Smooth muscle cell (in vitro differentiated cells): ENCODE data around the gene MYO18A. TPM values are rescaled to one million over a fixed set of nuclear protein-coding genes. Genes with fewer than 3 reads are reported as not detected.

ENCODE experiments used
- DNase-seq: peaks from one replicate; lab custom pipeline; 2025; ENCODE audit not compliant: unreplicated experiment; lab: John Stamatoyannopoulos, UW
- H2AFZ ChIP-seq: fragments of 200-600 bp; sonication (generic); 2 replicates; pipeline ENCODE4 v1.6.0; 2016; ENCODE audit warnings: antibody characterized with exemption, low read depth, mild to moderate bottlenecking
- H3F3A ChIP-seq: fragments of 200-600 bp; sonication (generic); 2 replicates; pipeline ENCODE4 v1.6.0; 2017; ENCODE audit warnings: antibody characterized with exemption, low read depth
- H3K27ac ChIP-seq: fragments of 200-600 bp; sonication (generic); 2 replicates; pipeline ENCODE4 v1.5.1; 2016; ENCODE audit warnings: low read depth, mild to moderate bottlenecking
- H3K27me3 ChIP-seq: fragments of 200-600 bp; sonication (generic); 2 replicates; pipeline ENCODE4 v1.6.1; 2016; ENCODE audit warnings: low read depth, mild to moderate bottlenecking
- H3K36me3 ChIP-seq: fragments of 200-600 bp; sonication (generic); 2 replicates; pipeline ENCODE4 v1.5.1; 2016; ENCODE audit warnings: low read depth
- H3K4me1 ChIP-seq: fragments of 200-600 bp; sonication (generic); 2 replicates; pipeline ENCODE4 v1.5.1; 2016; ENCODE audit warnings: low read depth
- H3K4me2 ChIP-seq: fragments of 200-600 bp; sonication (generic); 2 replicates; pipeline ENCODE4 v1.6.0; 2016; ENCODE audit warnings: mild to moderate bottlenecking
- H3K4me3 ChIP-seq: fragments of 200-600 bp; sonication (generic); 2 replicates; pipeline ENCODE4 v1.5.1; 2016; ENCODE audit warnings: mild to moderate bottlenecking
- H3K79me2 ChIP-seq: fragments of 200-600 bp; sonication (generic); 2 replicates; pipeline ENCODE4 v1.6.0; 2016; ENCODE audit warnings: low read depth, mild to moderate bottlenecking
- H3K9ac ChIP-seq: fragments of 200-600 bp; sonication (generic); 2 replicates; pipeline ENCODE4 v1.6.0; 2016; ENCODE audit warnings: low read depth
- H3K9me3 ChIP-seq: fragments of 200-600 bp; sonication (generic); replicated peaks from 2 replicates; pipeline ENCODE4 v1.5.1; 2016; ENCODE audit warnings: low read depth
- H4K20me1 ChIP-seq: fragments of 200-600 bp; sonication (generic); 2 replicates; pipeline ENCODE4 v1.6.0; 2016; ENCODE audit warnings: low read depth
- WGBS: methylation state at CpG from one replicate; pipeline ENCODE4 v1.1.7; 2016; ENCODE audit warnings: low lambda C conversion rate; 5-methylcytosine and 5-hydroxymethylcytosine counted together
- polyA plus RNA-seq: library from polyadenylated mRNA; unstranded; fragments of >200 nt; fragmentation: Nextera tagmentation; extraction: Ambion mirVana; gene quantifications from 2 replicates; pipeline ENCODE4 v1.2.1, GENCODE V29; 2016
- total RNA-seq: library from RNA; depleted of rRNA; stranded (reverse); fragments of >200 nt; gene quantifications from 2 replicates; pipeline ENCODE4 v1.2.3, GENCODE V29; 2014
- TF ChIP-seq, protein P1 (sequence below): fragments of 200-600 bp; sonication (generic); IDR thresholded peaks from 2 replicates; pipeline ENCODE4 v1.5.1; 2017; ENCODE audit warnings: borderline replicate concordance, mild to moderate bottlenecking, antibody characterized with exemption; ENCODE audit not compliant: insufficient read depth, poor library complexity, severe bottlenecking

MYO18A gene
- total and polyA plus RNA-seq, 2 experiments from 2014 or later: 18.0 to 22.1 TPM

DNA sequence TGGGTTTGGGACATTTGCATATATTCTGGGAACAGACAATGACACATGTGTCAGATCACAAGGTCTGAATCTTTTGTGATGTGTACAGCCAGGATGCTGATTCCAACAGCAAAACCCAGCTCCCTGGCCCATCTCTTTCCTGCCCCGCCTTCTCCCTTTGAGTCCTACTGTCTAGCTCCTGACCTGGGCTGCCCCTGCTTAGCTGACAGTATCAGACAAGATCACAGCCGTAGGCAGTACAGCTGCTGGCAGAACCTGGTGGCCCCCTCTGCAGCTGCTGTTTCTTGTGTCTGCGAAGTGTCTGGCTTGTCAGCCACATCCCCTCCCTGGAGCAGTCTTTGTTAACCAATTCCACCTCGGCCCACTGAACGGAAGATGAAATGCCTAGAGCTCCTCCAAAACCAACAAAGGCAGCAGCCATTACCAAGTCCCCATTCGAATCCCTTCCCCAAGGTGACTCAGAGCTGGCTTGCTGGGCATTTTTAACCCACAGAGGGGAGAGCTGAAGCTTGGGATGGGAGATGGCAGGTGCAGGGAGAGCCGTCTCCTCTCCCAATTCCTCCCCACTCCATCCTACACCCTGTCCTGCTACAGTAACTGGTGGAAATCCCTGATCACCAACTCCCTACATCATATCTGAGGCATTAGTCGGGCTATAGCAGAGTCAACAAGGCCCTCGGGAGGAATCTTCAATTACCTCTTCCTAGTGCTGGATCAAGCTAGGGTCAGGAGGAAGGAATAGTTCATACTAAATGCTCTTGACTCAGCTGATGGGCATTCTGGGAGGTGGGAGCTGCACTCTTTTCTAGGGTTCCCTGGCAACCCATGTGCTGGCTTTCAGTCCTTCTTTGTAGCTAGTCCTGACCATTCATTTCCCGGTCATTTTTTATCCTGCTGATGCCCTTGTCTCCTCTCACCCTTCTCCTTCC, 131.5 kb downstream of the MYO18A start:
- no peak overlapping the region for H3K27ac ChIP-seq
- H3K79me2 ChIP-seq: no peaks in the 10 kb centered on the region
- no peak overlapping the region for H3K4me3 ChIP-seq
- 47% methylated on average over 10 of the region's 10 CpGs for WGBS
- no peaks in the 10 kb centered on the region for H3K27me3 ChIP-seq
- H2AFZ ChIP-seq: no peak overlapping the region
- no peak for DNase-seq
- H3K36me3 ChIP-seq: no peaks in the 10 kb centered on the region
- TF ChIP-seq, protein P1, sequence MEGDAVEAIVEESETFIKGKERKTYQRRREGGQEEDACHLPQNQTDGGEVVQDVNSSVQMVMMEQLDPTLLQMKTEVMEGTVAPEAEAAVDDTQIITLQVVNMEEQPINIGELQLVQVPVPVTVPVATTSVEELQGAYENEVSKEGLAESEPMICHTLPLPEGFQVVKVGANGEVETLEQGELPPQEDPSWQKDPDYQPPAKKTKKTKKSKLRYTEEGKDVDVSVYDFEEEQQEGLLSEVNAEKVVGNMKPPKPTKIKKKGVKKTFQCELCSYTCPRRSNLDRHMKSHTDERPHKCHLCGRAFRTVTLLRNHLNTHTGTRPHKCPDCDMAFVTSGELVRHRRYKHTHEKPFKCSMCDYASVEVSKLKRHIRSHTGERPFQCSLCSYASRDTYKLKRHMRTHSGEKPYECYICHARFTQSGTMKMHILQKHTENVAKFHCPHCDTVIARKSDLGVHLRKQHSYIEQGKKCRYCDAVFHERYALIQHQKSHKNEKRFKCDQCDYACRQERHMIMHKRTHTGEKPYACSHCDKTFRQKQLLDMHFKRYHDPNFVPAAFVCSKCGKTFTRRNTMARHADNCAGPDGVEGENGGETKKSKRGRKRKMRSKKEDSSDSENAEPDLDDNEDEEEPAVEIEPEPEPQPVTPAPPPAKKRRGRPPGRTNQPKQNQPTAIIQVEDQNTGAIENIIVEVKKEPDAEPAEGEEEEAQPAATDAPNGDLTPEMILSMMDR: no peak
- no peaks in the 10 kb centered on the region for H4K20me1 ChIP-seq
- peak overlapping the region; percentile 8 for H3K4me2 ChIP-seq
- H3F3A ChIP-seq: no peaks in the 10 kb centered on the region
- peaks cover 16% of the 10 kb centered on the region for H3K4me1 ChIP-seq
- H3K9ac ChIP-seq: no peak overlapping the region
- H3K9me3 ChIP-seq: no peaks in the 10 kb centered on the region

DNA sequence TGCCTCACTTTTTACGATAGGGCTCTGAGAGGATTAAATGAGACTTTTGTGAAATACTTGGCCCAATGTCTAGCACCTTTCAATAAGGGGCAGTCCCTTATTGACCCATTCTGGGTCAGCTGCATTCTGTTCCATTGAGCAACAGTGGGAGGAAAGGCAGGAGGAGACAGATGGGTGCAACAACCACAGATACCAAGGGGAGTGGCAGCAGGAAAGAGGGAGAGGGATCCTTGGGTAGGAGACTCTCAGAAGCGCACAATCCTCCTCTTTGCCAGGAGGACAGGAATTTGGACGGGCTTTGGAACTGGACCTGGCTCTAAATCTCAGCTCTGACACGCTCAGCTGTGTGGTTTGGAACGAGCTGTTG, 133.7 kb downstream of the MYO18A start:
- Histone ChIP-seq H3K4me3 (no peak overlapping the region), H3K27me3 (no peaks in the 10 kb centered on the region), H3K27ac (no peak overlapping the region), H2AFZ (no peak overlapping the region), H3K9ac (no peak overlapping the region), H3K4me1 (peaks cover 32% of the 10 kb centered on the region), H4K20me1 (no peaks in the 10 kb centered on the region), H3K79me2 (no peaks in the 10 kb centered on the region), H3K36me3 (no peaks in the 10 kb centered on the region), H3F3A (no peaks in the 10 kb centered on the region), H3K4me2 (no peak overlapping the region), H3K9me3 (no peaks in the 10 kb centered on the region)
- TF ChIP-seq, protein P1: no peak
- DNase-seq: no peak
- 86% methylated on average over 5 of the region's 5 CpGs for WGBS

DNA sequence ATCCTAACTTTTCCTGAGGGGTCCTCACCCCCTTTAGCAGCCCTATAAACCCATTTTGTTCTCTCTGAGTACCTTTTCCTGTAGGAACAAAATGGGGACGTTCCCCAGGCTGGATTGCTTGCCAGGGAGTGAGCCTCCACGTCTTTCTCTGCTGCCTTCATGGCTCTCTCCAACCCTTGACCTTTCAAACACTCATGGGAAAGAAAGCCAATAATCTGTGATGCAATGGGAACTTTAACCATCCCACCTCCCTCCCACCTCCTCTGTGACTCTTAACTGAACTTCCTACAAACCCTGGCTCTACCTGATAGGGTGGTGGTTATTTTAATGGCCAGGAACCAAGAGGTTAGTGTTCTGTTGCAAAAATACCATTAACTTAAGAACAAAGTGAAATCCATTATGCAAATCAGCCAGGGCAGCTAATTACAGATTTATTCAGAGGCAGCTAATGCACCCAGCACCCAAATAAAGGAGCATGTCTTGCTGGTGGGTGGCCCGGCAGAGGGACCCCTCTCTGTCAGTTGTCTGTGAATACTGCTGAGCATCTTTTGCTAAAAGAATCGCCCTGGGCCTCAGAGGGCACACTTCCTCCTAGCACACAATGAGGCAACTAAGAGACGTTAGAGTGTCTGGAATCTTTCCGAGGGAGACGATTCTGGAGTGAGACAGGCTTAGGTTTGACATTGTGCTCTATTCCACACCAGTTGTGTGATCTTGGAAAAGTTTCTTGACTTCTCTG, 134.3 kb downstream of the MYO18A start:
- no peak overlapping the region for H3K4me3 ChIP-seq
- 66% methylated on average over 7 of the region's 7 CpGs for WGBS
- peaks cover 4% of the 10 kb centered on the region for H3F3A ChIP-seq
- DNase-seq: no peak
- no peak overlapping the region for H2AFZ ChIP-seq
- no peak overlapping the region for H3K4me2 ChIP-seq
- no peaks in the 10 kb centered on the region for H3K36me3 ChIP-seq
- H3K4me1 ChIP-seq: peaks cover 32% of the 10 kb centered on the region
- TF ChIP-seq, protein P1: no peak
- no peak overlapping the region for H3K9ac ChIP-seq
- no peak overlapping the region for H3K27ac ChIP-seq
- no peaks in the 10 kb centered on the region for H3K27me3 ChIP-seq
- H4K20me1 ChIP-seq: no peaks in the 10 kb centered on the region
- H3K79me2 ChIP-seq: no peaks in the 10 kb centered on the region
- no peaks in the 10 kb centered on the region for H3K9me3 ChIP-seq
